Bronchial epithelial cell (primary cell): ENCODE measurements around the gene SLC25A6. TPM values are rescaled to one million over a fixed set of nuclear protein-coding genes. Genes with fewer than 3 reads are reported as not detected.

Source experiments
- DNase-seq: peaks from one replicate; pipeline ENCODE4 v3.0.0-alpha.2; 2010; ENCODE audit warnings: low read depth
- FAIRE-seq: peaks from 2 replicates; lab custom pipeline; 2011; peaks lifted over from hg19 to GRCh38; lab: Jason Lieb, UNC
- H3K27me3 ChIP-seq: 2 replicates; pipeline ENCODE4 v1.5.1; 2011; ENCODE audit warnings: low read length; ENCODE audit not compliant: control insufficient read depth, insufficient read depth
- H3K36me3 ChIP-seq: 2 replicates; pipeline ENCODE4 v1.5.1; 2011; ENCODE audit warnings: low read length; ENCODE audit not compliant: control insufficient read depth, insufficient read depth
- H3K4me3 ChIP-seq: 2 replicates; pipeline ENCODE4 v1.5.1; 2011; ENCODE audit warnings: mild to moderate bottlenecking, low read depth, low read length, control low read depth
- CTCF ChIP-seq: IDR thresholded peaks from 2 replicates; pipeline ENCODE4 v1.5.1; 2011; ENCODE audit warnings: mild to moderate bottlenecking, moderate library complexity, low read length, control low read depth, inconsistent platforms; ENCODE audit not compliant: insufficient read depth, severe bottlenecking
- total RNA-seq: library from RNA; depleted of rRNA; stranded (reverse); fragments of >200 nt; gene quantifications from 2 replicates; pipeline ENCODE4 v1.2.1, GENCODE V29; 2014

The SLC25A6 gene
- total RNA-seq, 1 donor from 2014 or later: 335 TPM

- Histone ChIP-seq H3K27me3 (no peaks in the 10 kb centered on the region), H3K4me3 (no peak overlapping the region), H3K36me3 (peaks cover 5% of the 10 kb centered on the region)
- TF ChIP-seq CTCF: no peak
- DNase-seq (no peak), FAIRE-seq (no peak)
Observed at GRCh38 chrX:1394731-1395501, 3.0 kb upstream of the SLC25A6 start.

GRCh38 chrX:1393871-1394615, 2.1 kb upstream of the SLC25A6 start:
- FAIRE-seq (no peak), DNase-seq (no peak)
- H3K4me3 ChIP-seq: no peak overlapping the region

GRCh38 chrX:1392376-1393068, 609 bp upstream of the SLC25A6 start:
- DNase-seq: peak; percentile 23
- H3K4me3 ChIP-seq: peak overlapping the region; percentile 100
- no peaks in the 10 kb centered on the region for H3K27me3 ChIP-seq
- H3K36me3 ChIP-seq: peaks cover 20% of the 10 kb centered on the region
- no peak for TF ChIP-seq CTCF
- no peak for FAIRE-seq

More at GRCh38 chrX:1393871-1394615, 2.1 kb upstream of the SLC25A6 start:
- Histone ChIP-seq H3K27me3 (no peaks in the 10 kb centered on the region), H3K36me3 (peaks cover 13% of the 10 kb centered on the region)
- TF ChIP-seq CTCF: no peak

GRCh38 chrX:1391370-1391706, 575 bp downstream of the SLC25A6 start:
- H3K27me3 ChIP-seq: no peaks in the 10 kb centered on the region
- no peak for TF ChIP-seq CTCF
- DNase-seq (peak; percentile 52), FAIRE-seq (no peak)
- H3K4me3 ChIP-seq: peak overlapping the region; percentile 100
- H3K36me3 ChIP-seq: peaks cover 28% of the 10 kb centered on the region

- DNase-seq: no peak
- FAIRE-seq: no peak
- Histone ChIP-seq H3K4me3 (peak overlapping the region; percentile 100), H3K27me3 (no peaks in the 10 kb centered on the region), H3K36me3 (peaks cover 32% of the 10 kb centered on the region)
- no peak for TF ChIP-seq CTCF
Observed at GRCh38 chrX:1390621-1391369, 1.1 kb downstream of the SLC25A6 start.
